NCI-H146 treated with DMSO at 0.1 percent for 48 hours (cell line): ENCODE results near the gene PRUNE2.

ENCODE experiments used
- DNase-seq: peaks from one replicate; lab custom pipeline; 2025; ENCODE audit not compliant: unreplicated experiment; lab: John Stamatoyannopoulos, UW

PRUNE2 gene

GRCh38 chr9:76900884-76901440 is 5.0 kb downstream of the PRUNE2 start:
- DNase-seq, result no peak

- no peak for DNase-seq
Measured at GRCh38 chr9:76898786-76899185, 7.1 kb downstream of the PRUNE2 start.

GRCh38 chr9:76897804-76898525 is 7.9 kb downstream of the PRUNE2 start:
- no peak for DNase-seq

- DNase-seq, result no peak
Measured at GRCh38 chr9:76896035-76896434, 9.9 kb downstream of the PRUNE2 start.

- DNase-seq, result no peak
Measured at GRCh38 chr9:76895186-76895585, 10.7 kb downstream of the PRUNE2 start.

- no peak for DNase-seq
Measured at GRCh38 chr9:76894198-76894597, 11.7 kb downstream of the PRUNE2 start.

GRCh38 chr9:76893395-76893932 is 12.4 kb downstream of the PRUNE2 start:
- DNase-seq, result no peak

GRCh38 chr9:76891874-76892273 is 14.0 kb downstream of the PRUNE2 start:
- DNase-seq, result no peak

- DNase-seq, result no peak
Measured at GRCh38 chr9:76891279-76891678, 14.6 kb downstream of the PRUNE2 start.

- DNase-seq, result peak; percentile 27
Measured at GRCh38 chr9:76887951-76888350, 18.0 kb downstream of the PRUNE2 start.

GRCh38 chr9:76887003-76887821 is 18.7 kb downstream of the PRUNE2 start:
- DNase-seq, result no peak

- no peak for DNase-seq
Measured at GRCh38 chr9:76886318-76886717, 19.6 kb downstream of the PRUNE2 start.

GRCh38 chr9:76884823-76885222 is 21.1 kb downstream of the PRUNE2 start:
- DNase-seq, result no peak

- DNase-seq, result no peak
Measured at GRCh38 chr9:76883341-76883855, 22.5 kb downstream of the PRUNE2 start.

- no peak for DNase-seq
Measured at GRCh38 chr9:76882686-76883085, 23.2 kb downstream of the PRUNE2 start.

- no peak for DNase-seq
Measured at GRCh38 chr9:76880210-76880609, 25.7 kb downstream of the PRUNE2 start.

- no peak for DNase-seq
Measured at GRCh38 chr9:76878933-76879332, 27.0 kb downstream of the PRUNE2 start.

GRCh38 chr9:76877961-76878360 is 28.0 kb downstream of the PRUNE2 start:
- no peak for DNase-seq

- DNase-seq, result no peak
Measured at GRCh38 chr9:76876098-76876497, 29.8 kb downstream of the PRUNE2 start.

- DNase-seq, result no peak
Measured at GRCh38 chr9:76873821-76874220, 32.1 kb downstream of the PRUNE2 start.

- DNase-seq, result no peak
Measured at GRCh38 chr9:76873056-76873792, 32.7 kb downstream of the PRUNE2 start.
